Stimulated activated CD4-positive, alpha-beta T cell treated with anti-CD3 and anti-CD28 coated beads, Interleukin-4, amount 100 ng/mL, for 24 hours (primary cell): ENCODE measurements around the gene RBBP7.

ENCODE experiments used
- DNase-seq: peaks from one replicate; pipeline ENCODE4 v3.0.0-alpha.2; 2020

Gene RBBP7

DNA sequence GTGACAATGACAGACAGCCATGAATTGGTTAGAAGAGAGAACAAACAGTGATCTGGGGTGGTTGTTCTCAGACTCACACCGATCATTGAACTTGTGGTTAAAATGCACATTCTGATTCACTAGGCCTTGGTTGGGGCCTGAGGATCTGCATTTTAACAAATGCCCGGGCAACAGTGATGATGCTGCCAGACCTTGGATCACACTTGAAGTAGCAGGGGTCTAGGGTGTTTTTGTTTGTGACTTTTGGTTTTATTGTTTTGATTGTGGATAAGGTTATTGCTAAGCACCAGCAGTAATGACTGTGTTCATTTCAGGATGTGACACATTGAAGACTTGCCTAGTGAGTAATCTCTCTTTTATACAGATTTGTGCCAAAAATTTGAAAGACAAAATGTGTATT is 47.4 kb downstream of the RBBP7 start:
- DNase-seq = no peak

DNA sequence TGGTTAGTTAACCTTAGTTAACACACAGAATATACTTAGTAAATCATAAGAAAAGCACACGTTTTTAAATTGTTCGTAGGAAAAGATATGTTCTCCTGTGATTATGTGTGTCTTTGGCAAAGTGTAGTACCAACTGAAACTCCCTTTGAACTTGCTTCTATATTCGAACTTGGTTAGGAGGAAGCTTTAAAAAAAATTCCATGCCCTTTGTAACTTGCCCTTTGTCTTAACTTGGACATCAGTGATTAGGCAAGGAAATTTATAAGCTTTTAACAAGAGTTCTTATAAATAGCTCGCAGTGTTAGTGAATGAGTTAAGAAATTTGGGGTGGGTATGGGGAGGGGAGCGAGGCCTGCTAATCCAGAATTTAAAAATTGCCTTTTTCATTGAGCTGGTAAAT is 50.5 kb downstream of the RBBP7 start:
- DNase-seq = no peak

GRCh38 chrX:16814597-16814996 is 55.6 kb downstream of the RBBP7 start:
- no peak for DNase-seq

DNA sequence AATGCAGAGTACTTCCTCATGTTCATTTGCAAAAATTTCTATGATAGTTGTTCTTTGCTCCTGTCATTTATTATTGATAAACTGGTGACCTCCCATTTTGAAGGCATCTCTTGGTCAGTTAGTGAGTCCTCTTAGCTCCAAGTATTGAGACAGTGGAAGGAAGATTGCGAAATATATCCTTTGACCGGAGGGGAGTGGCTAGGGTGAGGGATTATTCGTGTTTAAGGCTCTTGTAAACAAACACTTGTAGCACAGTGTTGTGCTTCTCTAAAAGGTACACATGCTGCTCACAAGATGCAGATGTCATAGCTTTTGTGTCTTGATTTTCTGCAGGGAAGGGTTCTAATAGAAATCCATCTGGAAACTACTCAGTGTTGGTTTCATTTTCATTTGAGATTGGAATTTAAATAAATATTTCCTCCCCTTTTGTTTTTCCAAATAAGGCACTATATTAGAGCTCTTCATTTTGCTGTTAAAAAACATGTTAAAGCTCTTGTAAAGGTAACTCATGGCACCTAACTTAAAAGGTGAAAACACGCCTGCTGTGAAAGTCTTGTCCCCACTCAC is 62.1 kb downstream of the RBBP7 start:
- no peak for DNase-seq

DNA sequence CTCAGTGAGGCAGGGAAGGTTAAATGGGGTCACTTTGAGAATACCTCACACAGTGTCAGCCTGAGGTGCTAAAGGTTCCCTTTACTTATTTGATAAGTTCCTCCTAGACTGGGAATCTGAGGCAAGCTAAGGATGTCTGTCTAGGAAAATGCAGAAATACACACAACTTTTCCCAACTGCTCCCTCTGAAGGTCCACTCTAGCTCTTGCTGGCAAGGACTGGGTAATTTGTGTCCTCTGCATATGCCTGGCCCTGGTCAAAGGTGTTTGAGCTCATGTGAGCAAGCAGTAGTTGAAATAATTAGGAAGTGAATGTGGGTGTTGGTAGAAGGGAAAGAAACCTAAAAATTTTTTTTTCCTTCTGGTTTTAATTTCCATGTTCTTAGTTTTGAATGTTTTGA is 62.6 kb downstream of the RBBP7 start:
- no peak for DNase-seq

DNA sequence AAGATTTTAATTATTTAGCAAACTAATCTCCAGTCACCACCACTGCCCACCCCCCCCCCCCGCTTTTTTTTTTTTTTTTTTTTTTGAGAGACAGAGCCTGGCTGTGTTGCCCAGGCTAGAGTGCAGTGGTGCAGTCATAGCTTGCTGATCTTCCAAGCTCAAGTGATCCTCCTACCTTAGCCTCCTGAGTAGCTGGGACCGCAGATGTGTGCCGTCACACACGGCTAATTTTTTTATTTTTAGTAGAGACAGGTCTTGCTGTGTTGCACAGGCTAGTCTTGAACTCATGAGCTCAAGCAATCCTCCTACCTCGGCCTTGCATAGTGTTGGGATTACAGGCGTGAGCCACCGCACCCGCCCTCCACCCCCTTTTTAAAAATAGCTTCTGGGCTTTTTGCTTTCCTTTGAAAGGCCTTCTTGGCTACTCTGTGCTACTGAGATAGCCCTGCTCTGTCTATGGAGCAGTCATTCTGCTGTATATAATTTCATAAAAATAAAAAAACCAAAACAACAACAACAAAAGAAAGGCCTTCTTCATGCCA is 65.2 kb downstream of the RBBP7 start:
- no peak for DNase-seq

GRCh38 chrX:16797841-16798240 is 72.3 kb downstream of the RBBP7 start:
- DNase-seq = no peak

GRCh38 chrX:16797358-16797757 is 72.8 kb downstream of the RBBP7 start:
- no peak for DNase-seq

DNA sequence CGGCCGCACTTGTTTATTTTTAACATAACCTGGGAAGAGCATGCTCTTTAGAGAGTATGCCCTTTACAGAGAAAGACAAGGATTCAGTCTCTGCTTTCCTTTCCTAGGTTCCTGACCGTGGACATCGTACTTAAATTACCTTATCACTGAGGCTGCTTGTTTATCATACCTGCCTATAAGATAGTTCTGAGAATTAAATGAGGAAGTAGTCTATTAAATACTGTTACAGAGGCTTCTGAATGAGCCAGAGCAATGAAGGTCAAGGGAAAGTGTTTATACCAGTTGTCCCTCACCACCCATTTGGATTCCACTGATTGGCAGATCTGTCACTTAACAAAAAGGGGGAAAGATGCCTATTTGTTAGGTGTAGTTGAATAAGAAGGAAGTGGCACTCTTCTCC is 73.9 kb downstream of the RBBP7 start:
- no peak for DNase-seq
